Stromal cell of bone marrow (primary cell): ENCODE measurements around the gene BSCL2.
"Not testable (repeated sequence)": the region's sequence is repeated elsewhere in the genome, so short reads cannot be mapped to it uniquely, and the experiment has no call there.

Experiments
- DNase-seq: peaks from one replicate; pipeline ENCODE4 v3.0.0-alpha.2; 2012; ENCODE audit warnings: low read depth

The BSCL2 gene

DNA sequence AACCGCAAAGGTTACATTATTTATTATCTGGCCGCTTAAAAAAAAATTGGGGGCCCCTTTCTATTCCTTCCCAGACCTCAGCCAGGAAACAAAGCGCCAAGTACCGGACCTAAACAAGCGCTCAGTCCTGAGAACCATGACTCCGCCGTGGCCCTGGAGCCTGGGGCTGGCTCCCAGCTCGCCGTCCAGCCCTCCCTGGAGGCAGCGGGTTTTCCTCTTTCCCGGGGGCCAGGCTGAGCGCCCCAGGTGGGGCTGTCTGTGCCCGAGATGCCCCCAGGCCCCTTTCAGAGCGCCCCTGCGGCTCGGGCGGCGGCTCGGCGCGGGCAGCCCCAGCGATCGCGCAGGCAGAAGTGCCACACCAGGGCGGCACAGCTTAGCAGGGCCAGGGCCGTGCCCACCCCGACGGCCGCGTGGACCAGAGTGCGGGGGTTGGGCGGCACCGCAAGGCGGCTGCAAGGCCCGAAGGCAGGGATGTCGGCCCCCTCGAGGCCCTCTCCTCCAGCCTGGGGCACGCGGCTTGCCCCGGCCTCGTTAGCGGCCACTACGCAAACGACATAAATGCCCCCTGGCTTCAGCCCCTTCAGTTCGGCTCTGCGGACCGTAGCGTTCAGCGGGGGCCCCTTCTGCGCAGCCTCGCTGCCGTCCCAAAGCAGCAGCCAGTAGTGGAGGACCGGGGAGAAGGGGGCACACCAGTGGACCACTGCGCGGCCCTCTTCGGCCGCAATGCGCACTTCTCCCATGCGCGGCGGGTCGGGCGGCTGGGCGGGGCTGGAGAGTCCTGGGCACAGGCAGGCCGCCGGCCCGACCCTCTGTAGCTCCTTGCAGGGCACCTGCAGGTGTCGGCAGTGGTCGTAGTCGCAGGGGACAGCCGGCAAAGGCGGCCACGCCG, 19.5 kb downstream of the BSCL2 start:
- no peak for DNase-seq

DNA sequence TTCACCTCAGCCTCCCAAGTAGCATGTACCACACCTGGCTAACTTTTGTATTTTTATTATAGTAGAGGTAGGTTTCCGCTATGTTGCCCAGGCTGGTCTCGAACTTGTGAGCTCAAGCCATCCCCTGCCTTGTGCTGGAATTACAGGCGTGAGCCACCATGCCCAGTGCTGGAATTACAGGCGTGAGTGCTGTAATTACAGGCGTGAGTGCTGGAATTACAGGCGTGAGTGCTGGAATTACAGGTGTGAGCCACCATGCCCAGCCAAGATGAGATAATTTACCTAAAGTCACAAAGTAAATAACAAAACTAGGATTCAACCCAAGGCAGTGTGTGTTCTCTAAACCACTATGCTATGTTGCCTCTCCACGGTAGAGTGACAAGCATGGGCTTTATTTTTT, 24.7 kb downstream of the BSCL2 start:
- no peak for DNase-seq

DNA sequence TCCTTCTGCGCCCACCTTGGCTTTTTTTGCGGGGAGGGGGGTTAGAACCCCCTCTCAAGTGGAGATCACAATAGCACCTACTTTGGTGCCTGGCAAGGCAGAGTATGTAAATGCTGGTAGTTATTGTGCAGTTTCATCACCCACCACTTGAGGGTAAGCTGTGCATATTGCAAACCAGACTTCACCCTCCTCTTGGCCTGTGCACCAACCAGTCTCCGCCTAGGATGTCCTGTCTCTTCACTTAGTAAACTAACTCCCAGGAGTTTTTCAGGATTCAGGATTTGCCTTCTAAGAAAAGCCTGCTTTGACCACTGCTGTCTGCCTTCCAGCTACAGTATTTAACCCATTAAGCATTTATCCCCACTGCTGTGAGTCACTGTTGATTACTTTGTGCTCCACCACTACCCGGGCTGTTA, 26.4 kb downstream of the BSCL2 start:
- DNase-seq = peak; percentile 88

DNA sequence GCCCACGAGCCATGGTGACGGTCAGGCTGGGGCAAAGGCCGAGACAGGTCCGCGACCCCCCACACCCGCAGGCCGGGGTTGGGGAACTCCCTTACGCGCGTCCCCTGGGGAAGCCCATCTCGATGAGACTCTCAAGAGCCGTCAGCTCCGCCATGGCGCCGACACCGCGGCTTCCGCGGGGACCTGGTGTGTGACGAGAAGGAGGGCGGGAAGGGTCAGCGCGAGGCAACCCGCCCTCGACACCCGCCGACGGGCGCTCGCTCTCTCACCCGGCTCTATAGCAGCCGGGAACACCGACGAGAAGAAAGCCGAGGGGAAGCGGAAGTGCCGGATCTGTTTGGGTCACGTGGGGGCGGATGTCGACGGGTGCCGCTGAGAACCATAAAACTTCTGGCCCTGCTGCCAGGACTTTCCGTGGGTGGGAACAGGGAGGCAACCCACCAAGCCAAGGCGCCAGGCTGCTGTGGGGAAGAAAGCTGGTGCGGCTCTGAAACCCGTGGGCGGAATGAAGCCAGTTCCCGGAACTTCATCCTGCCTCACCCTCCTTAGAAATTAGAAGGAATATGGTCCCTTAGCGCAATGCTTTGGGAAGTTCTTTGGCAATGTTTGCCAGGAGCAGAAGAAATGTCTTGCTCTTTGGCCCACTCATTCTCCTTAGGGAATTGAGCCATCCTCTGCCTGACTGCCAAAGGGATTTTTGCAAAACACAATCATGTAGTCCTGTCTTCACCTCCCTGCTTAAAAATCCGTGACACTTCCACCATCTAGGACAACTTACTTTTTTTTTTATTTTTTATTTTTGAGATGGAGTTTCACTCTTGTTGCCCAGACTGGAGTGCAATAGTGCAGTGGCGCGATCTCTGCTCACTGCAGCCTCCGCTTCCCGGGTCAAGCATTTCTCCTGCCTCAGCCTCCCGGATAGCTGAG, 28.2 kb downstream of the BSCL2 start, which contains the start of gene UBXN1:
Gene UBXN1, minus strand, starts transcription at position 304 of the 927 bp plus-strand sequence. Its CDS starts 150 bp downstream, at position 154.
- peak; percentile 91 for DNase-seq

DNA sequence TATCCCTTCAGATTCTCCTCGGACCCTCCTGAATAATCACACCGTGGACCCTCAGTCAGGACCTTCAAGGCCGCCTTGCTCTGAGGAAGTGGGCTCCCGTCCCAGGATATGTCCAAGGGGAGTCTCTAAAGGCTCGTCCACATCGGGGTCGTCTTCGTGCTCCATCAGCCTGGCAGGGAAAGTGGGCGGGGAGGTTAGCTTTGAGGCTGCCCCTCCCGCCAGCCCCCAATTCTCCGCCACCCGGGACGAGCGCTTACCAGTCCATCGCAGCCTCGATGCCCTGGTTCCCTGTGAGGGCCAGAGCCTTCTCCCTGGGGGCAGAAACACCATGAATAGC, 28.8 kb downstream of the BSCL2 start:
- DNase-seq = no peak

DNA sequence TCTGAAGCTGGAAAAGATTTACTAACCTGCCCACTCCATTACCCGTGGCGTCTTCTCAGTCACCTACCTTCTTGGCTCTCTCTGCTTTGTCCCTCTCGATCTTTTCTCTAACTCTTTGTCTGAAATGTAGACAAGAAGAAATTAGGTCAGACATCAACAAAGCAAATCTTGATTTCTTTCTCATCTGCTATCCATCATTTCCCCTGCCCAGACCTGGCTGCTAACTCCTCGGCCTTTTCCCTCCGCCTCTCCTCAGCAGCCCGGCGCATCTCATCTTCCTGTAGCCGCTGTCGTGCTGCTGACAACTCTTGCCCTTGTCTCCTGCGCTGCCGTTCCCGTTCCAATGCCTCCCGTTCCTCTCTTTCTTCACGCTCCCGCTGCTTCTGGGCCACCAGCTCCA, 29.5 kb downstream of the BSCL2 start:
- DNase-seq = no peak

DNA sequence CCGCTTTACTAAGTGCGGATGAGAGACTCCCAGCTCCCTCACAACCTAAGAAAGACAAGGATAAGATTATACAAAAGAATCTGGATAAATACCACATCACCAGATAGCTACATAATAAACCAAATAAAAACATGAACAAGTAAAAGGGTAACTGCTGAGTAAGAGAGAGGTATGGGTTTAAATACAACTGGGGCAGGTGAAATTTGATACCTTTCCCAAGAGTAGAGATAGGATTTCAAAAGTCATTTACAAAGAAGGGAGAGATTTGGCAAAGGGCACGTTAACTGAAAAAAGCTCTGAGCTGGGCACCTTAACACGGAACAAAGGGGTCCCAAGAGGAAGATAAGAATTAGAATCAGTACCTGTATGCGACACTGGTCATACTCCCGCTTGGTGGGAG, 30.1 kb downstream of the BSCL2 start:
- DNase-seq = no peak

DNA sequence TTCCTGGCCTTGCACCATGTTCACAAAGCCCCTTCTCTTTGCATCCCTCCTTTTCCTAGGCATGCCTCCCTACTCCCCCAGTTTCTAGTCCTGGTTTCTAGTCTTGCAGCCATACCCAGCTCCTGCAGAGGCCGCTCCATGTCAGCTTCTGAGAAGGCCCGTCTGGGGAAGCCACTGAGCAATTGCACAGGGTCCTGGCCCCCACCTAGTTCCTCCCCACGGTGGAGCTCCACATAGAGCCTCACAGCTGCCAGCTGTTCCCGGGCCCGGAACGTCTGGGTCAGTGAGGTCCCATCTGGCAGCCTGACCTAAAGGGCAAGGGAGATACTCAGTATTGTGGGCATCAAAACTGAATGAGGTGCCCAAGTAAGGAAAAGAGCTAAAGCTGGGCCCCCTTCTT, 30.5 kb downstream of the BSCL2 start:
- DNase-seq = no peak

DNA sequence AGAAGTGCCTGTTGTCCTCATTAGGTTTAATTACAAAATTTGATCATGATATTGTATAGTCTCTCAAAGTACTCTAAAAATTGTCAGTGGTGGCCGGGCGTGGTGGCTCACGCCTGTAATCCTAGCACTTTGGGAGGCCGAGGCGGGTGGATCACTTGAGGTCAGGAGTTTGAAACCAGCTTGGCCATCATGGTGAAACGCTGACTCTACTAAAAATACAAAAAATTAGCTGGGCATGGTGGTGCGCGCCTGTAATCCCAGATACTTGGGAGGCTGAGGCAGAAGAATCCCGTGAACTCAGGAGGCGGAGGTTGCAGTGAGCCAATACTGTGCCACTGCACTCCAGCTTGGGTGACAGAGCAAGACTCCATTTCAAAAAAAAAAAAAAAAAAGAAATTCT, 31.8 kb downstream of the BSCL2 start:
- not testable (repeated sequence) for DNase-seq

DNA sequence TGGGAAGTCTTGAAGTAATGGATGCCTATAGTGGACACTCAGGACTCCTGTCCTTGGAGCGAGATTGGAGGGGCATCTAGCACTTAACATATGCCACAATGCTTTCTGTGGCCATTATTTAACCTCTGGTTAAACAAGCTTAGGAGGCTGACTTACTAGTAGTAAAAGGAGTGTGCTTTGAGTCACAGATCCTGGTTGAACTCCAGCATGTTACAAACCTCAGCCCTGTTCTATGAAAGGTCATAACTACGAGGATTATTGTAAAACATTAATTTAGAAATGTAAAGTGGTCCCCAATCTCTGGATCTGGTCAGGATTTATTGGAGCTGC, 34.1 kb downstream of the BSCL2 start:
- DNase-seq = no peak

DNA sequence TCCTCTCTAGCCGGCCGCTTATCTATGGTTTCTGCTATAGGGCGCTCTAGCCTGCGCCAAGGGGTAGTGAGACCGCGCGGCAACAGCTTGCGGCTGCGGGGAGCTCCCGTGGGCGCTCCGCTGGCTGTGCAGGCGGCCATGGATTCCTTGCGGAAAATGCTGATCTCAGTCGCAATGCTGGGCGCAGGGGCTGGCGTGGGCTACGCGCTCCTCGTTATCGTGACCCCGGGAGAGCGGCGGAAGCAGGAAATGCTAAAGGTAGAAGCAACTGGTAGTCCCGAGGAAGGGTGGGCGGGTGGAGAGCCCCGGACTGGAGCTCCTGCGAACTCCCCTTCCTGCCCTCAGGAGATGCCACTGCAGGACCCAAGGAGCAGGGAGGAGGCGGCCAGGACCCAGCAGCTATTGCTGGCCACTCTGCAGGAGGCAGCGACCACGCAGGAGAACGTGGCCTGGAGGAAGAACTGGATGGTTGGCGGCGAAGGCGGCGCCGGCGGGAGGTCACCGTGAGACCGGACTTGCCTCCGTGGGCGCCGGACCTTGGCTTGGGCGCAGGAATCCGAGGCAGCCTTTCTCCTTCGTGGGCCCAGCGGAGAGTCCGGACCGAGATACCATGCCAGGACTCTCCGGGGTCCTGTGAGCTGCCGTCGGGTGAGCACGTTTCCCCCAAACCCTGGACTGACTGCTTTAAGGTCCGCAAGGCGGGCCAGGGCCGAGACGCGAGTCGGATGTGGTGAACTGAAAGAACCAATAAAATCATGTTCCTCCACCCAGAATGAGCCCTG, 35.4 kb downstream of the BSCL2 start, which contains the start of the genes LBHD1 and UQCC3:
Gene LBHD1, minus strand, starts transcription at position 660 of the 782 bp plus-strand sequence. CDS start 2,236 bp downstream, outside the sequence.
Gene UQCC3, plus strand, starts transcription at position 66 of the 782 bp plus-strand sequence. Its CDS starts 73 bp downstream, at position 139.
- peak; percentile 73 for DNase-seq

DNA sequence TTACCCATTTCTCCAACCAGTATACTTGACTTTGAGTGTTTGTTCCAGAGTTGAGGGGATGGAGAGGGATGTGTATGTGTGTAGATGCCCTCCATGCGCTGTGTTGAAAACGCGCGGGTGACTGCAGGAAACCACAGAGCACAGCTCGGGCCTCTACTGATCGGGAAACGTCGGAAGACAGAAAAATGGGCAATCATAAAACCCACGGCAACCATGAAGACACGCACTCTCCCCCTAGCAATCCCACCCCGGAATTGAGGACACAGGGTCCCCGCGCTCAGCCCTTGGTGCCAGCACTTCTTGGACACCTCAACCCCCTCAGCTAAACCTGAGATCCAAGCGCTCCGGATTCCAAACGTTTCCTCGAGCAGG, 36.0 kb downstream of the BSCL2 start:
- no peak for DNase-seq

DNA sequence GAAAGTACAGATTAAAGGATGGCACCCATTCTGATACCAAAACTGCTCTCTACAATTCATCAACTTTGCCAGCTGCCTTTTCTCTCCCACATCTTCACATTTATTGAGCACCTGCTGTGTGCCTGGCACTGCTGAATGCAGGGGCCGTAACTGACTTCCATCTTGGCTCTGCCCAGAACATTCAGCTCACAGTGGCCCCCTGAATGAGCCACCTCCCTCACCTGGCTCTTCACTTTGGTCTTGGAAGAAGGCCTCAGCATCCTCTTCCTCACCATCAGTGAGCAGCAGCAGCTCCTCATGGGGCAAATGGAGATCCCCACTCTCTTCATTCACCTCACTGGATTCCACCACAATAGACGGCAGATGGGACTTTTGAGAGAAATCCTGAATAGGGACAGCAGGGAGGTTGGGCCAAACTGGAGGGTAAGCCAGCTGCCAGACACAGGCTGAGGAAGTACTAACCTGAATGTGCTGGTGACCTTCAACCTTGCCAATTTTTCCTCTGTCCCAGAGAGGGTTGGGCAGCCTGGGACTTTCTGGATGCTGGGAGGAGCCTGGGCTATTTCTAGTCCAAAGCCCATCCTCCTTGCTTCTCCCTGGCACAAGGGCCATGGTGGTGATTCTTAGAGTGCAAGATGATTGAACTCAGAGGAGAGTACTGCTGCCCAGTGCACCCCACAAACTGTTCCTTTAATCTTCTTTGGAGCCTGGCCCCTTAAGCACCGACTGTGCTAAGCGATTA, 37.6 kb downstream of the BSCL2 start:
- DNase-seq = no peak

DNA sequence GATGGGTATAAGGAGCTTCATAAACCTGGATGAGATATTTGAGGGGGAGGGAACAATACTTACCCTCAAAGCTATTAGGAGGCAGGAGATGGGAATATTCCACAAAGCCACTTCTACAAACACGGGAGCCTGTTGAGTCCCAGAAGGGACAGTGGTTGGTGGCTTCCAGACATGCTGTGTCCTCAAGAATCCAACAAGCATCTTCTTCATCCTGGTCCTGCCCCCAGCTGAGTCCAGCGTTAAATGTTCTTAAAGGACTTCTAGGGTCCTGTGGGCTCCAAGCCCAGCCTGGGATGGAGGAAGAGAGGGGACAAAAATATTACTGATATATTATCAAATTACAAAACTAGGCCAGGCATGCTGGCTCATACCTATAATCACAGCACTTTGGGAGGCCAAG, 39.8 kb downstream of the BSCL2 start:
- no peak for DNase-seq

DNA sequence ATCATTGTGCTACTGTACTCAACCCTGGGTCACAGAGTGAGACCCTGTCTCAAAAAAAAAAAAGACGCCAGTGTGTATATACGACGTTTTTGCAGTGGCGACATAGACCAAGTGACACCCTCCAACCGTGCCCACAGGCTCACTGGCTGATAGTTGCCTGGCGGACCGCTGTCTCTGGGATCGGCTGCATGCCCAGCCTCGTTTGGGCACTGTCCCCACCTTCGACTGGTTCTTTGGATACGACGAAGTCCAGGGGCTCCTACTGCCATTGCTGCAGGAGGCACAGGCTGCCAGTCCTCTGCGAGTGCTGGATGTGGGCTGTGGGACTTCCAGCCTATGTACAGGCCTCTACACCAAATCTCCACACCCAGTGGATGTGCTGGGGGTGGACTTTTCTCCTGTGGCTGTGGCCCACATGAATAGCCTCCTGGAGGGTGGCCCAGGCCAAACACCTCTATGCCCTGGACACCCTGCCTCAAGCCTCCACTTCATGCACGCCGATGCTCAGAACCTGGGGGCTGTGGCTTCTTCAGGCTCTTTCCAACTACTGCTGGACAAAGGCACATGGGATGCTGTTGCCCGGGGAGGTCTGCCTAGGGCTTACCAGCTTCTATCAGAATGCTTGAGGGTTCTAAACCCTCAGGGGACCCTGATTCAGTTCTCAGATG, 40.8 kb downstream of the BSCL2 start:
- DNase-seq = no peak

DNA sequence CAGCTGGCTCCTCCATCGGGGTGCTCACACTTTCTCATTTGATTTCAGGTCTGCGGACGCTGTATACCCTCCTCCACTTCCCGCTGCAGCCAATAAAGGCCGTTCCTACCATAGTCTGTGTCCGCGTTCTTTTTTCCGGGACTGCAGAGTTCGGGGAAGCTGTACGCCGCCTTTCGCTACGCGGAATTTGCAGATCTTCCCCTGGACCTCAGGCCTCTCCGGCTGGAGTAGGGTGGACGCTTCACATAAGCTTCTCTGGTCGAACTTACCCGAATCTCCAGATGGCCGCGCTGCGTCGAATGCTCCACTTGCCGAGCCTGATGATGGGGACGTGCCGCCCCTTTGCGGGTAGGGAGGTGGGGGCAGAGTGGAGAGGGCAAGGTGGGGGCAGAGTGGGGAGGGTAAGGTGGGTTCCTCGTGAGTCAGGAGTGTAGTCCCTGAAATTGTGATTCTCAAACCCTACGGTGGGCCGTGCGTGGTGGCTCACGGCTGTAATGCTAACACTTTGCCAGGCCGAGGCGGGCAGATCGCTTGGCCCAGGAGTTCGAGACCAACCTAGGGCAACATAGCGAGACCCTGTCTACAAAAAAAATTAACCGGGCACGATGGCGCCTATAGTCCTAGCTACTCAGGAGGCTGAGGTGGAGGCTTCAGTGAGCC, 41.5 kb downstream of the BSCL2 start:
- peak; percentile 31 for DNase-seq

DNA sequence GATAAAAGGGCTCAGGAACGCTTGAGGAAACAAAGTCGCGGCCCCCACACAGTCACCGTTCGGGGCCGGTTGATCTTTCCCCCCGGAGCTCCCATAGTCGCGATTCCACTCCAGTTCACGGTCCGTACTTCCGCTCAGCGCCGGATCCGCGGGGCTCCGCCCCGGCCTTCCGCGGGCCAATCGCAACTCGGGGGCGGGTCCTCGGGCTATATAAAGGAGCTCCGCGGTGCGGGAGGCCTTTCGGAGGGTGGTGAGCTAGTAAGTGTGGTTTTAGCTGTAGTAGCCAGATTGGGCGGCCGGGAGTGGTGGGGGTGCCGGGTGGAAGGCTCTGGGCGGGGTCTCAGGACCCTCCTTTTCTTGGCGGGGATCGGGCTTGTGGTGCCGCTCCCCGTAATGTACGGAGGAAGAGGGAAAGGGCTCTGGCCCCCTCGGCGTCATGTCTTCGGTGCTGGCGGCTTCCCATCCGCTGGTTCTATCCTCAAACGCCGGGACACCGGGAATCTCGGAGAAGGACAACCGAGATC, 42.1 kb downstream of the BSCL2 start, which contains the start of the genes C11orf98 and CSKMT:
Gene C11orf98, minus strand, starts transcription at position 136 of the 524 bp plus-strand sequence. Its CDS starts 41 bp downstream, at position 95.
Gene CSKMT, plus strand, starts transcription at position 238 of the 524 bp plus-strand sequence. CDS start 568 bp downstream, outside the sequence.
- DNase-seq = peak; percentile 85

DNA sequence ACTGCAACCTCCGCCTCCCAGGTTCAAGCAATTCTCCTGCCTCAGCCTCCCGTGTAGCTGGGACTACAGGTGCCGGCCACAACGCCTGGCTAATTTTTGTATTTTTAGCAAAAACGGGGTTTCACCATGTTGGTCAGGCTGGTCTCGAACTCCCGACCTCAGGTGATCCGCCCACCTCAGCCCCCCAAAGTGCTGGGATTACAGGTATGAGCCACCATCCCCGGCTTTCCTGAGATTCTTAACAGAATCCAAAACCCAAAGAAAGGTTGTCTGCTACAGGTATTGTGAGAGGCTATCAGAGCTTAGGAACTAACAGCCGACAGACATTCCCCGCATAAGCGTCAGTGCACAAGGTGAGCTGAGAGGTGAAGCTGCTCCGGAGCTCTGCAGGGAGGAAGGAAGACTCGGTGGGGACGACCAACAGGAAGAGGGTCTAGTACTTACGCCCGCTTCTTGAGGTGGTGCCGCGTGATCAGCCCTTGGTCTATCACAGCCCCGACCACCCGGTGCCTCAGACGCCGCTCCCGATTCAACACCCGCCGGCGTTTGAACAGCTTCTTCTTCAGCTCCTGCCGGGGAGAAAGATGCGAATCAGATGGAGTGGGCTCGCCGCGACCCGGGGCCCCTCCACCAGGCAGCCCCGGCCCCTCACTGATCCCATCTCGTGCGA, 42.7 kb downstream of the BSCL2 start:
- no peak for DNase-seq

DNA sequence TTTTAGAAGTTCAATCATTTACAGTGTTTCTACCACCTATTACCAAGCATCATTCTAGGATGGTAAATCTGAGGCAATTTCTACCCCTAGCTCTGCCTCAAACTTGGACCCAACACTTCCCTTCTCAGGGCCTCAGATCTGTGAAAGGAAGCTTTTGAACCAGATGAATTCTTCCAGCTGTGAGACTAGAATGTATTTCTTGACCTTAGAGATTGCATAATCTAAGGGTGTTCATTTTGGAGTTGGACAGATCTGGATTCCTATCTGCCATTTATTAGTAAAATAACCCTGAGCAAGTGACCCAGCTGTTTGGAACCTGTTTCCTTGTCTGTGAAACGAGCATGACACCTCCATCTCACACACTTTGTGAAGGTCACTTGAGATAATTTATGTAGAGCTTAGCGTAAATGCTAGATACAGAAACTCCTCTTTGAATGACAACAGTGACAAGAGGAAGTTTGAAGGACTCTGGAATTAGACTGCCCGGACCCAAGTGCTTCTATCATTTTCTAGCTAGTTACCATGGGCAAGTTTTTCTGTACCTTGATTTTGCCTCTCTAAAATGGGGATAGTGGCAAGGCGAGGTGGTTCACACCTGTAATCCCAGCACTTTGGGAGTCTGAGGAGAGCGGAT, 50.3 kb downstream of the BSCL2 start:
- DNase-seq = no peak
